Neural cell (in vitro differentiated cells): ENCODE measurements around the gene BMP10. TPM values are rescaled to one million over a fixed set of nuclear protein-coding genes. Genes with fewer than 3 reads are reported as not detected.

ENCODE experiments used
- H2AFZ ChIP-seq: fragments of 200-600, 300-800 bp; sonication (generic), shearing (Covaris generic); 2 replicates; pipeline ENCODE4 v1.6.0; 2014; ENCODE audit warnings: low read depth, mild to moderate bottlenecking, antibody characterized with exemption, low read length, moderate library complexity
- H3F3A ChIP-seq: fragments of 200-600 bp; shearing (Covaris generic); 2 replicates; pipeline ENCODE4 v1.6.1; 2016; ENCODE audit warnings: mild to moderate bottlenecking, moderate library complexity, mixed read lengths, antibody characterized with exemption, low read length; ENCODE audit not compliant: insufficient read depth, poor library complexity, severe bottlenecking
- H3K27ac ChIP-seq: fragments of 200-600, 300-800 bp; sonication (generic), shearing (Covaris generic); 2 replicates; pipeline ENCODE4 v1.5.1; 2014; ENCODE audit warnings: mild to moderate bottlenecking, low read length, moderate library complexity
- H3K27me3 ChIP-seq: fragments of 300-800, 200-600 bp; sonication (generic), shearing (Covaris generic); 2 replicates; pipeline ENCODE4 v1.6.0; 2014; ENCODE audit warnings: mild to moderate bottlenecking, low read depth, low read length, moderate library complexity; ENCODE audit not compliant: insufficient read depth
- H3K36me3 ChIP-seq: fragments of 300-800, 200-600 bp; sonication (generic), shearing (Covaris generic); 2 replicates; pipeline ENCODE4 v1.5.1; 2014; ENCODE audit warnings: mild to moderate bottlenecking, antibody characterized with exemption, low read length, moderate library complexity; ENCODE audit not compliant: insufficient read depth
- H3K4me2 ChIP-seq: fragments of 300-800, 200-600 bp; sonication (generic), shearing (Covaris generic); 2 replicates; pipeline ENCODE4 v1.6.0; 2014; ENCODE audit warnings: mild to moderate bottlenecking, low read length
- H3K4me3 ChIP-seq: fragments of 300-800, 200-600 bp; sonication (generic), shearing (Covaris generic); 2 replicates; pipeline ENCODE4 v1.5.1; 2014; ENCODE audit warnings: mild to moderate bottlenecking, low read length, moderate library complexity
- H3K79me2 ChIP-seq: fragments of 200-600 bp; shearing (Covaris generic); replicated peaks from 2 replicates; pipeline ENCODE4 v1.6.0; 2014; ENCODE audit warnings: mild to moderate bottlenecking, low read length, moderate library complexity; ENCODE audit not compliant: insufficient read depth
- H3K9ac ChIP-seq: fragments of 300-800, 200-600 bp; sonication (generic), shearing (Covaris generic); 2 replicates; pipeline ENCODE4 v1.6.1; 2016; ENCODE audit warnings: mild to moderate bottlenecking, low read length, mixed read lengths
- H3K9me2 ChIP-seq: fragments of 200-600 bp; shearing (Covaris generic); 2 replicates; pipeline ENCODE4 v1.6.1; 2016; ENCODE audit warnings: mild to moderate bottlenecking, low read length, mixed read lengths; ENCODE audit not compliant: insufficient read depth
- H3K9me3 ChIP-seq: fragments of 200-600, 300-800 bp; sonication (generic), shearing (Covaris generic); 2 replicates; pipeline ENCODE4 v1.6.1; 2016; ENCODE audit warnings: mild to moderate bottlenecking, mixed run types, low read length, moderate library complexity, mixed read lengths
- H4K20me1 ChIP-seq: fragments of 200-600 bp; shearing (Covaris generic); 2 replicates; pipeline ENCODE4 v1.6.1; 2016; ENCODE audit warnings: mild to moderate bottlenecking, mixed run types; ENCODE audit not compliant: insufficient read depth
- EP300 ChIP-seq: fragments of 450-650 bp; conservative IDR thresholded peaks from 2 replicates; pipeline ENCODE4 v1.6.1; 2014; ENCODE audit warnings: antibody characterized with exemption, mild to moderate bottlenecking, moderate library complexity; ENCODE audit not compliant: poor library complexity, severe bottlenecking
- EZH2 ChIP-seq: fragments of 200-600, 300-800 bp; shearing (Covaris generic), sonication (generic); IDR thresholded peaks from 2 replicates; pipeline ENCODE4 v1.6.1; 2014; ENCODE audit warnings: antibody characterized with exemption, low read length, borderline replicate concordance, mild to moderate bottlenecking; ENCODE audit not compliant: insufficient read depth, poor library complexity, severe bottlenecking
- MXI1 ChIP-seq: fragments of 450-650 bp; conservative IDR thresholded peaks from 2 replicates; pipeline ENCODE4 v1.6.1; 2014; ENCODE audit warnings: antibody characterized with exemption, mild to moderate bottlenecking; ENCODE audit not compliant: poor library complexity, severe bottlenecking
- POLR2AphosphoS5 ChIP-seq: IDR thresholded peaks from 2 replicates; pipeline ENCODE4 v1.6.1; 2012
- RAD21 ChIP-seq: fragments of 450-650 bp; conservative IDR thresholded peaks from 2 replicates; pipeline ENCODE4 v1.6.1; 2014; ENCODE audit warnings: antibody characterized with exemption, mild to moderate bottlenecking, moderate library complexity
- SMC3 ChIP-seq: fragments of 450-650 bp; conservative IDR thresholded peaks from 2 replicates; pipeline ENCODE4 v1.6.1; 2014; ENCODE audit warnings: antibody characterized with exemption, mild to moderate bottlenecking, moderate library complexity; ENCODE audit not compliant: poor library complexity
- TAF1 ChIP-seq: IDR thresholded peaks from 2 replicates; pipeline ENCODE4 v1.6.1; 2012; ENCODE audit warnings: low read depth
- polyA plus RNA-seq: library from polyadenylated mRNA; depleted of rRNA; stranded (reverse); fragments of >200 nt; gene quantifications from 2 replicates; pipeline ENCODE4 v1.2.3, GENCODE V29; 2014
- TF ChIP-seq, protein P1 (sequence below): fragments of 450-650 bp; IDR thresholded peaks from 2 replicates; pipeline ENCODE4 v1.5.1; 2014; ENCODE audit warnings: antibody characterized with exemption, mild to moderate bottlenecking, moderate library complexity; ENCODE audit not compliant: poor library complexity, severe bottlenecking
- TF ChIP-seq, protein P2 (sequence below): IDR thresholded peaks from 2 replicates; pipeline ENCODE4 v1.6.1; 2012; ENCODE audit warnings: borderline replicate concordance

The BMP10 gene
- polyA plus RNA-seq, 1 donor from 2014 or later: not detected

DNA sequence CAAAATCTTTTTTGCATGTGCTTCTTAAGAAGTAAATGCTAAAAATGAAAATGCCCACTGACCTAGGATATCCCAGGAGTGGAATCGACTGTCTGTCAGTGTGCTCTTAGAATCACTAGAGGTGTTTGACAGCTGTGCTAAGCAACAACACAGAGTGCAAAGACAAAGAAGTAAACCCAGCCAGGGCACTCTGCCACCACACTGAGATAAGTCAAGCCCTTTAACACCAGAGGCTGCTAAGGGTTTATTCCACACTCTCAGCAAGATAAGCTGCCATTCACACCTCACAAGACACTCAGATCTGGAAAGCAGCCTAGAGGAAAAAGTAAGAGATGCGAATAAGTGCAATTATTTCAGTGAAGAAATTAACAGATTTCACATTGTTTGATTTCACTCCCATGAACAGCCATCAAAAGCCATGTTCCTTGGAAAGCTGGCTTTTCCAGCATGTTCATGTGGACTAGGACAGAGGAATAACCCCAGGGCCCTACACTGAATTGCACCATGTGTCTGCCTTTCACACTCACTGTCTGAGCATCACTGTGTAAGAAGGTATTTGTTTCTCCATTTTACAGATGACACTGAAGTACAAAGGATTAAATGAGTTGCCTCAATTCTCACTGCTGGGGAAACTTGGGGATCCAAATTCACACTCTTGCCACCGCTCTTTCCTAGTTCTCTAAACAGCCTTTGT, 6.0 kb upstream of the BMP10 start:
- Histone ChIP-seq H3K9ac (no peak overlapping the region), H3K4me3 (no peak overlapping the region)

DNA sequence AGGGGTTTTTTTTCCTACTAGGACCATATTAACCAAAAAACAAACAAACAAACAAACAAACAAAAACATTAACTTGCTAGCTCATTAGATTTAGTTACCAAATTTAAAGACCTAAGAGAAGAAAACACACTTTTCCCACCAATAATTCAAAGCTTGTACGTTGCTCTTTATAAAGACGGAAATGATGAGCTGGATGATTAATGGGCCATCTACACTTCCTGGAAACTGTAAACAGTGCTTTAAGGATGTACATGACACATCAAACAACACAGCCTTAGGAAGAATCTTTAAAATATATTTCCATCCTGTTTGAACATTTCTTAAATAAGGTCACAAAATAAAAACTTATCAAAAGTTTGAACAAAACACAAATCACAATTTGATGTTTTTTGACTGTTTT, 982 bp downstream of the BMP10 start:
- Histone ChIP-seq H3K4me2 (no peak overlapping the region), H3K9me3 (no peaks in the 10 kb centered on the region), H4K20me1 (no peaks in the 10 kb centered on the region), H3F3A (no peaks in the 10 kb centered on the region), H3K79me2 (no peaks in the 10 kb centered on the region), H3K4me3 (no peak overlapping the region), H3K9ac (no peak overlapping the region), H3K27me3 (no peaks in the 10 kb centered on the region), H3K27ac (no peak overlapping the region), H2AFZ (no peak overlapping the region), H3K36me3 (no peaks in the 10 kb centered on the region), H3K9me2 (no peaks in the 10 kb centered on the region)
- no peak for TF ChIP-seq TAF1

More for the DNA sequence above, 6.0 kb upstream of the BMP10 start:
- H3F3A ChIP-seq: no peaks in the 10 kb centered on the region
- H3K9me3 ChIP-seq: no peaks in the 10 kb centered on the region
- H3K27ac ChIP-seq: no peak overlapping the region
- no peaks in the 10 kb centered on the region for H3K27me3 ChIP-seq
- no peak overlapping the region for H2AFZ ChIP-seq
- H3K9me2 ChIP-seq: no peaks in the 10 kb centered on the region
- H3K4me2 ChIP-seq: no peak overlapping the region
- TF ChIP-seq EZH2 (no peak), RAD21 (no peak), EP300 (no peak)
- TF ChIP-seq, protein P1, sequence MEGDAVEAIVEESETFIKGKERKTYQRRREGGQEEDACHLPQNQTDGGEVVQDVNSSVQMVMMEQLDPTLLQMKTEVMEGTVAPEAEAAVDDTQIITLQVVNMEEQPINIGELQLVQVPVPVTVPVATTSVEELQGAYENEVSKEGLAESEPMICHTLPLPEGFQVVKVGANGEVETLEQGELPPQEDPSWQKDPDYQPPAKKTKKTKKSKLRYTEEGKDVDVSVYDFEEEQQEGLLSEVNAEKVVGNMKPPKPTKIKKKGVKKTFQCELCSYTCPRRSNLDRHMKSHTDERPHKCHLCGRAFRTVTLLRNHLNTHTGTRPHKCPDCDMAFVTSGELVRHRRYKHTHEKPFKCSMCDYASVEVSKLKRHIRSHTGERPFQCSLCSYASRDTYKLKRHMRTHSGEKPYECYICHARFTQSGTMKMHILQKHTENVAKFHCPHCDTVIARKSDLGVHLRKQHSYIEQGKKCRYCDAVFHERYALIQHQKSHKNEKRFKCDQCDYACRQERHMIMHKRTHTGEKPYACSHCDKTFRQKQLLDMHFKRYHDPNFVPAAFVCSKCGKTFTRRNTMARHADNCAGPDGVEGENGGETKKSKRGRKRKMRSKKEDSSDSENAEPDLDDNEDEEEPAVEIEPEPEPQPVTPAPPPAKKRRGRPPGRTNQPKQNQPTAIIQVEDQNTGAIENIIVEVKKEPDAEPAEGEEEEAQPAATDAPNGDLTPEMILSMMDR: no peak
- TF ChIP-seq, protein P2, sequence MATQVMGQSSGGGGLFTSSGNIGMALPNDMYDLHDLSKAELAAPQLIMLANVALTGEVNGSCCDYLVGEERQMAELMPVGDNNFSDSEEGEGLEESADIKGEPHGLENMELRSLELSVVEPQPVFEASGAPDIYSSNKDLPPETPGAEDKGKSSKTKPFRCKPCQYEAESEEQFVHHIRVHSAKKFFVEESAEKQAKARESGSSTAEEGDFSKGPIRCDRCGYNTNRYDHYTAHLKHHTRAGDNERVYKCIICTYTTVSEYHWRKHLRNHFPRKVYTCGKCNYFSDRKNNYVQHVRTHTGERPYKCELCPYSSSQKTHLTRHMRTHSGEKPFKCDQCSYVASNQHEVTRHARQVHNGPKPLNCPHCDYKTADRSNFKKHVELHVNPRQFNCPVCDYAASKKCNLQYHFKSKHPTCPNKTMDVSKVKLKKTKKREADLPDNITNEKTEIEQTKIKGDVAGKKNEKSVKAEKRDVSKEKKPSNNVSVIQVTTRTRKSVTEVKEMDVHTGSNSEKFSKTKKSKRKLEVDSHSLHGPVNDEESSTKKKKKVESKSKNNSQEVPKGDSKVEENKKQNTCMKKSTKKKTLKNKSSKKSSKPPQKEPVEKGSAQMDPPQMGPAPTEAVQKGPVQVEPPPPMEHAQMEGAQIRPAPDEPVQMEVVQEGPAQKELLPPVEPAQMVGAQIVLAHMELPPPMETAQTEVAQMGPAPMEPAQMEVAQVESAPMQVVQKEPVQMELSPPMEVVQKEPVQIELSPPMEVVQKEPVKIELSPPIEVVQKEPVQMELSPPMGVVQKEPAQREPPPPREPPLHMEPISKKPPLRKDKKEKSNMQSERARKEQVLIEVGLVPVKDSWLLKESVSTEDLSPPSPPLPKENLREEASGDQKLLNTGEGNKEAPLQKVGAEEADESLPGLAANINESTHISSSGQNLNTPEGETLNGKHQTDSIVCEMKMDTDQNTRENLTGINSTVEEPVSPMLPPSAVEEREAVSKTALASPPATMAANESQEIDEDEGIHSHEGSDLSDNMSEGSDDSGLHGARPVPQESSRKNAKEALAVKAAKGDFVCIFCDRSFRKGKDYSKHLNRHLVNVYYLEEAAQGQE: no peak
- no peaks in the 10 kb centered on the region for H4K20me1 ChIP-seq
- no peaks in the 10 kb centered on the region for H3K79me2 ChIP-seq
- H3K36me3 ChIP-seq: no peaks in the 10 kb centered on the region

DNA sequence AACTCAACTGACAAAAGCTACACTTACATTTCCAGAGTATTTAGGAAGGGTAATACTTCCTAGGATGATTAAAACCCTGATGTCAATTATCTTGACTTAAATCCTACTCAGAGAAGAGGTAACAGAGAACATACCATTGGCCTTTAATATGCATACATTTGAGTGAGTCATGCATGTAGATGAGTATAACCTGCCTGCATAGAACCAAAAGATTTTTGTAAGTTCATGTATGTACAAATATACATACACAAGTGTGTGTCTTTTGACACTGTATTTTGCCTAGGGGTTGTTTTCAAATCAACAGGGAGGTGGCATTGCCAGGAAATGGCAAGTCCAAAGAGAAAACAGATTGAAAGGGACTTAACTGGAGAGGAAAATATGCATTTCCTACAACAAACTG, 6.1 kb downstream of the BMP10 start:
- H4K20me1 ChIP-seq: no peaks in the 10 kb centered on the region
- H3K9me3 ChIP-seq: no peaks in the 10 kb centered on the region
- no peak overlapping the region for H2AFZ ChIP-seq
- no peak overlapping the region for H3K4me3 ChIP-seq
- H3K9ac ChIP-seq: no peak overlapping the region
- no peaks in the 10 kb centered on the region for H3F3A ChIP-seq
- no peaks in the 10 kb centered on the region for H3K9me2 ChIP-seq
- no peaks in the 10 kb centered on the region for H3K27me3 ChIP-seq
- no peaks in the 10 kb centered on the region for H3K79me2 ChIP-seq
- TF ChIP-seq MXI1: no peak
- no peak for TF ChIP-seq EZH2
- TF ChIP-seq POLR2AphosphoS5: no peak
- TF ChIP-seq, protein P2: no peak
- no peak for TF ChIP-seq SMC3
- TF ChIP-seq, protein P1: no peak
- no peak for TF ChIP-seq EP300
- no peak for TF ChIP-seq TAF1
- TF ChIP-seq RAD21: no peak
- no peaks in the 10 kb centered on the region for H3K36me3 ChIP-seq
- no peak overlapping the region for H3K4me2 ChIP-seq
- no peak overlapping the region for H3K27ac ChIP-seq
